HUES48 (cell line): Measurements from ENCODE around the gene PNMT.

ENCODE experiments used
- H3K27ac ChIP-seq: one replicate; pipeline ENCODE4 v1.7.0; 2013; ENCODE audit warnings: low read depth, low read length, inconsistent platforms
- H3K27me3 ChIP-seq: 2 replicates; pipeline ENCODE4 v1.6.1; 2013; ENCODE audit warnings: mild to moderate bottlenecking, low read length; ENCODE audit not compliant: control insufficient read depth, insufficient read depth
- H3K36me3 ChIP-seq: 2 replicates; pipeline ENCODE4 v1.6.1; 2013; ENCODE audit warnings: low read length; ENCODE audit not compliant: control insufficient read depth, insufficient read depth
- H3K4me1 ChIP-seq: 2 replicates; pipeline ENCODE4 v1.6.1; 2013; ENCODE audit warnings: mild to moderate bottlenecking, low read length; ENCODE audit not compliant: control insufficient read depth, insufficient read depth
- H3K4me3 ChIP-seq: 2 replicates; pipeline ENCODE4 v1.5.1; 2013; ENCODE audit warnings: mild to moderate bottlenecking, low read depth, low read length
- H3K9ac ChIP-seq: 2 replicates; pipeline ENCODE4 v1.6.1; 2013; ENCODE audit warnings: mild to moderate bottlenecking, low read depth, low read length, moderate library complexity
- H3K9me3 ChIP-seq: 2 replicates; pipeline ENCODE4 v1.6.1; 2013; ENCODE audit warnings: low read length; ENCODE audit not compliant: control insufficient read depth, insufficient read depth

Gene PNMT

GRCh38 chr17:39636587-39636926, 31.7 kb upstream of the PNMT start:
- H3K9ac ChIP-seq: no peak overlapping the region
- peaks cover 51% of the 10 kb centered on the region for H3K4me1 ChIP-seq
- peak overlapping the region; percentile 74 for H3K4me3 ChIP-seq
- no peaks in the 10 kb centered on the region for H3K27me3 ChIP-seq
- no peaks in the 10 kb centered on the region for H3K9me3 ChIP-seq
- H3K27ac ChIP-seq: peak overlapping the region; percentile 83
- no peaks in the 10 kb centered on the region for H3K36me3 ChIP-seq

GRCh38 chr17:39636927-39637736, 31.1 kb upstream of the PNMT start, which contains the start of gene STARD3:
TSS of gene STARD3 (plus strand) at chr17:39637144. CDS start at chr17:39653532, 16,388 bp downstream.
- no peaks in the 10 kb centered on the region for H3K9me3 ChIP-seq
- peak within 1 kb of the TSS; percentile 83 for H3K27ac ChIP-seq
- H3K4me1 ChIP-seq: peaks cover 45% of the 10 kb centered on the region
- H3K4me3 ChIP-seq: peak within 1 kb of the TSS; percentile 74
- no peaks in the 10 kb centered on the region for H3K36me3 ChIP-seq
- H3K9ac ChIP-seq: peak within 1 kb of the TSS; percentile 31; the same call in 1 of the 2 replicates
- H3K27me3 ChIP-seq: no peaks in the 10 kb centered on the region

- H3K27me3 ChIP-seq: no peaks in the 10 kb centered on the region
- H3K9me3 ChIP-seq: no peaks in the 10 kb centered on the region
- peak overlapping the region; percentile 74; the same call in 1 of the 2 replicates for H3K4me3 ChIP-seq
- H3K27ac ChIP-seq: no peak overlapping the region
- H3K9ac ChIP-seq: no peak overlapping the region
- H3K4me1 ChIP-seq: peaks cover 42% of the 10 kb centered on the region
- H3K36me3 ChIP-seq: no peaks in the 10 kb centered on the region
Measured at GRCh38 chr17:39638317-39638716, 29.9 kb upstream of the PNMT start.

DNA sequence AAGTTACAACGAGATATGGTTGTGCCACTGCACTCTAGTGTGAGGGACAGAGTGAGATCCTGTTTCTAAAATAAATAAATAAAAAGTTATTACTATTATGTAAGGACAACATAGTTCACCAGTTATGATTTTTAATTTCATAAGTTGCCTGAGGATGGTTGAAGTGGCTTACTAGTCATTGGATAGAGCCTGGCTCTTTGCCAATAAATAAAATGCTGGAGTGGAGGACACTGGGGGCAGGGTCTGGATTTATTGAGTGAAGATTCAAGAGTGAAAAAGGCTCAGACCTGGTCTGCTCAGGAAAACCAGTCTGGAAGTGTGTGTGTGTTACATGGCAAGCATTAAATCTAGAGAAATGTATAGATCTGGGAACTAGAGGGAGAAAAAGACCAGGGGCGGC, 29.2 kb upstream of the PNMT start:
- Histone ChIP-seq H3K4me3 (no peak overlapping the region), H3K27ac (no peak overlapping the region), H3K4me1 (peaks cover 42% of the 10 kb centered on the region), H3K9me3 (no peaks in the 10 kb centered on the region), H3K9ac (no peak overlapping the region), H3K27me3 (no peaks in the 10 kb centered on the region), H3K36me3 (no peaks in the 10 kb centered on the region)

DNA sequence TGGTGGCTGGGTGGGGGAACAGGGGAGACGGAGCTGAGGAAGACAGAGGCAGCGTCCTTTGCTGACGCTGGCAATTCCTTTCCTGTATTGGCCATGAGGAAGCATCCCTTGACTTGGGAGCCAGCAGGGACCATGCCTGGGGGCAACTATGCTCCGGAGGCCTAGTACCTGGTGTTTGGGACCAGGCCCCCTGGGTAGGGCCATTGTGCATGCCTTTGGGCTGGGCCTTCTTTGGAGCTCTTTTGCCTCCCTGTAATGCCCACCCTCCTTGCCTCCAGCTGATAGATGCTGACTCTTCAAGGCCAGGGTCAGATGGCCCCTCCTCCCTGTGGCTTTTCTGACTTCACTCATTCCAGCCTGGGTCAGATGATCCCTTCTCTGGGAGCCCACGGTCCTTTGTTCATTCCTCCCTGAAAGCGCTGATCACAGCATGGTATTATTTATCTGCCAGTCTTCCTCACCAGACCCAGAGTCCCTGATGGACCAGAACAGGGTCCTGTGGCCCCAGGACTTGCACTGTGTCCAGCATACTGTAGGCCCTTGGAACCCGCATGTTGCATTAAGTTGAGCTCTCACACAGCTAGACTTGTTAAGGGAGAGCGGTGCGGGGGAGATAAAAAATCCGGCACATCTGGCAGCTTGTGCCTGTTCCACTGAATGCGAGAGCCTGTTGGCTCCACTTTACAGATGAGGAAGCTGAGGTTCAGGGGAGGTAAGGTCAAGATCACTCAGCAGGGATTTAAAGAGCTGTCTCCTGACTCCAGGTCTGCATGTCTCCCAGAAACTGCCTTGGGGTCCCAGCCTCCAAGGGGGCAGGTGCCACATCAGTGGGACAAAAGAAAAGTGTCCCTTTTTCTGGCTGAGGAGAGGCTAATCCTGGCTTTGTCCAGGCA, 28.4 kb upstream of the PNMT start:
- H3K9ac ChIP-seq: no peak overlapping the region
- H3K4me1 ChIP-seq: peaks cover 39% of the 10 kb centered on the region
- H3K27ac ChIP-seq: peak overlapping the region; percentile 33
- no peak overlapping the region for H3K4me3 ChIP-seq
- no peaks in the 10 kb centered on the region for H3K9me3 ChIP-seq
- H3K36me3 ChIP-seq: no peaks in the 10 kb centered on the region
- H3K27me3 ChIP-seq: no peaks in the 10 kb centered on the region

- Histone ChIP-seq H3K27me3 (no peaks in the 10 kb centered on the region), H3K9ac (no peak overlapping the region), H3K27ac (no peak overlapping the region), H3K4me1 (peaks cover 42% of the 10 kb centered on the region), H3K9me3 (no peaks in the 10 kb centered on the region), H3K4me3 (no peak overlapping the region), H3K36me3 (no peaks in the 10 kb centered on the region)
Measured at GRCh38 chr17:39640591-39641031, 27.6 kb upstream of the PNMT start.

DNA sequence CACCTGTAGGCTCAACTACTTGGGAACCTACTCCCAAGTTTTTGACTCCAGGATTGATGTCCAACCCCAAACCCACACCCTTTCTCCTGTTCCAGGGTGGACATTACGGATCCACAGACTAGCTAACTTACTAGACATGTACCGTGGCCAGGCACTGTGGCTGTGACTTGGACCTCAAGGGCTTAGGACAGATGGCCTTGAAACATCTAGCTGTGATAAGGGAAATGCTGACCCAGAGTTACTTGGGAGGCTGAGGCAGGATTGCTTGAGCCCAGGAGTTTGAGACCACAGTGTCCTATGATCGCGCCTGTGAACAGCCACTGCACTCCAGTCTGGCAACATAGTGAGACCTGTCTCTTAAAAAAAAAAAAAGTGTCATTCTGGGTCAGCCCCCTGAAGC, 27.2 kb upstream of the PNMT start:
- Histone ChIP-seq H3K4me1 (peaks cover 37% of the 10 kb centered on the region), H3K4me3 (no peak overlapping the region), H3K27me3 (no peaks in the 10 kb centered on the region), H3K9ac (no peak overlapping the region), H3K36me3 (no peaks in the 10 kb centered on the region), H3K27ac (no peak overlapping the region), H3K9me3 (no peaks in the 10 kb centered on the region)

DNA sequence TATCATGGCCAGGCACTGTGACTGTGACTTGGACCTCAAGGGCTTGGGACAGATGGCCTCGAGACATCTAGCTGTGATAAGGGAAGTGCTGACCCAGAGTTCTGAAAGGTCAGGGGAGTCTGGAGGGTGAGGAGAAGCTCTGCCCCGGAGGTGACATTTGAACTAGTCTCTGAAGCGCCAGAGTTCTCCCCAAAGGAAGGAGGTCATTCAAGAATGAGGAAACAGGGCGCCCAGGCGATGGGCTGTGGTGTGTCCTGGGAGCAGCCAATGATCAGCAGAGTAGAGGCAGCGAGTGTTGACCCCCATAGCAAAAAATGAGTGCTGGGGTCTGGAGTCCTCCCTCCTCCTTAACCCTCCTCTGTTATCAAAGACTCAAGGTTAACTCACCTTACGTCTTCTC, 26.4 kb upstream of the PNMT start:
- Histone ChIP-seq H3K9ac (no peak overlapping the region), H3K27ac (no peak overlapping the region), H3K4me1 (peaks cover 30% of the 10 kb centered on the region), H3K4me3 (no peak overlapping the region), H3K9me3 (no peaks in the 10 kb centered on the region), H3K27me3 (no peaks in the 10 kb centered on the region), H3K36me3 (no peaks in the 10 kb centered on the region)

GRCh38 chr17:39642291-39643074, 25.8 kb upstream of the PNMT start:
- peaks cover 30% of the 10 kb centered on the region for H3K4me1 ChIP-seq
- H3K27me3 ChIP-seq: no peaks in the 10 kb centered on the region
- no peak overlapping the region for H3K9ac ChIP-seq

GRCh38 chr17:39643271-39643670, 25.0 kb upstream of the PNMT start:
- no peak overlapping the region for H3K27ac ChIP-seq
- H3K36me3 ChIP-seq: no peaks in the 10 kb centered on the region
- H3K27me3 ChIP-seq: no peaks in the 10 kb centered on the region
- H3K9ac ChIP-seq: no peak overlapping the region
- H3K4me1 ChIP-seq: peaks cover 22% of the 10 kb centered on the region
- no peaks in the 10 kb centered on the region for H3K9me3 ChIP-seq
- no peak overlapping the region for H3K4me3 ChIP-seq

More at GRCh38 chr17:39642291-39643074, 25.8 kb upstream of the PNMT start:
- no peaks in the 10 kb centered on the region for H3K9me3 ChIP-seq
- no peaks in the 10 kb centered on the region for H3K36me3 ChIP-seq
- no peak overlapping the region for H3K4me3 ChIP-seq
- no peak overlapping the region for H3K27ac ChIP-seq
